Measurements from ENCODE around the gene TEKT5. TPM values are rescaled to one million over a fixed set of nuclear protein-coding genes. Genes with fewer than 3 reads are reported as not detected.

Gene TEKT5
- total RNA-seq, 2 donors from 2014 or later, result 0.21 to 0.82 TPM

DNA sequence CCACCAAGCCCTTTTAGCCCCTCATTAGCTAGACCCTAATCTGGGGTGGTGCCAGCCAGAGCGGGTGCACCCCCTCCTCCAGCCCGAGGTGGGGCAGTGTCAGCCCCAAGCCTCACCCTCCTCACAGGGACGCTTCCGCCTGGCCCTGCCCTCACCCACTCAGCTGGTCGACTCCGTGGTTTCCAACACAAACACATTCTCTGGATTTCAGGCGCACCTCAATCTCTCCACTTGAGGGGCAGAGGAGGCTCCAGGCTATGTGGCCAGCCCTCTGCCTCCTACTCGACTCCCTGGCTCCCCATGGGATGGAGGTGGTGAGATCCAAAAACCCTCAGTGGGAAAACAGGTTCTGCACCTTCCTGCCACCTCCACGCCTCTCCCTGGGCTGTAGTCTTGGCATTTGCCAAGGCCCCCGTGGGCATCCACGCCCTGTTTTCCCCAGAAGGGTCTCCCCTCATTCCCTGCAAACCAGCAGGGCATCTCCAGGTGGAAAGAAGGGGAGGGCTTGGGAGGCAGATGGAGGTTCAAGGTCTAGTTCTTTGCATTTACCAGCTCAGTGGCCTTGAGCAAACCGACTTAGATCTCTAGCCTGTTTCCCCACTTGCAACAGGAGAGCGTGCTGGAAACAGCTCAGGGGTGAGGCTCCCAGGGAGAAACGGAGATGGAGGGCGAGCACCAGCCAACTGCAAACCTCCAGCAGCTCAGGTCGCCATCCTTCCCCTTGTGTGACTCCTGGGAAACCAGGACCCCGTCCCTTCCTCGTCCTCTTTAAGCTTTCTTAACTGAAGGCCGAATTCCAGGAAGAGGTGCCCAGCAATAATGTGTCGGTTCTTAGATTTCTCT is 116.0 kb downstream of the TEKT5 start:
- Histone ChIP-seq H3K9ac (ENCODE audit: low read depth in 2 of 2, low read length in 2 of 2) (peak overlapping the region in 1 of 2 donors; percentile 76), H3K27ac (peak overlapping the region; percentile 95), H3K36me3 (no peaks in the 10 kb centered on the region), H3K27me3 (no peaks in the 10 kb centered on the region), H3K4me3 (peak overlapping the region; percentile 86), H3K9me3 (no peaks in the 10 kb centered on the region), H3K4me1 (no peaks in the 10 kb centered on the region)
- intact Hi-C loops (cut with DNase I), result loop anchor here (5.0 to 10.0 kb wide), 2 partner anchors 54 to 149 kb away; no protein-coding TSS in a partner anchor
- TF ChIP-seq, protein P1, sequence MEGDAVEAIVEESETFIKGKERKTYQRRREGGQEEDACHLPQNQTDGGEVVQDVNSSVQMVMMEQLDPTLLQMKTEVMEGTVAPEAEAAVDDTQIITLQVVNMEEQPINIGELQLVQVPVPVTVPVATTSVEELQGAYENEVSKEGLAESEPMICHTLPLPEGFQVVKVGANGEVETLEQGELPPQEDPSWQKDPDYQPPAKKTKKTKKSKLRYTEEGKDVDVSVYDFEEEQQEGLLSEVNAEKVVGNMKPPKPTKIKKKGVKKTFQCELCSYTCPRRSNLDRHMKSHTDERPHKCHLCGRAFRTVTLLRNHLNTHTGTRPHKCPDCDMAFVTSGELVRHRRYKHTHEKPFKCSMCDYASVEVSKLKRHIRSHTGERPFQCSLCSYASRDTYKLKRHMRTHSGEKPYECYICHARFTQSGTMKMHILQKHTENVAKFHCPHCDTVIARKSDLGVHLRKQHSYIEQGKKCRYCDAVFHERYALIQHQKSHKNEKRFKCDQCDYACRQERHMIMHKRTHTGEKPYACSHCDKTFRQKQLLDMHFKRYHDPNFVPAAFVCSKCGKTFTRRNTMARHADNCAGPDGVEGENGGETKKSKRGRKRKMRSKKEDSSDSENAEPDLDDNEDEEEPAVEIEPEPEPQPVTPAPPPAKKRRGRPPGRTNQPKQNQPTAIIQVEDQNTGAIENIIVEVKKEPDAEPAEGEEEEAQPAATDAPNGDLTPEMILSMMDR (IDR thresholded peaks at IDR 0.05), result no peak
- peak; percentile 73 for DNase-seq

Other genes with a start within 250 kb of the TEKT5 start
- gene EMP2, start 114.3 kb downstream of the TEKT5 start, total RNA-seq, result 100 to 1,000 TPM; 113 to 133 TPM
- gene NUBP1, start 48.9 kb upstream of the TEKT5 start, total RNA-seq, result 10 to 100 TPM; 28.4 to 28.7 TPM
- under 1 TPM in 1 of 2 donors, not detected in 1; 0.19 TPM for gene TVP23A, start 123.9 kb upstream of the TEKT5 start, total RNA-seq
- 1 to 10 TPM; 4.5 to 9.6 TPM for gene CIITA, start 182.3 kb upstream of the TEKT5 start, total RNA-seq
- 10 to 100 TPM; 23.8 to 29.5 TPM for gene DEXI, start 247.5 kb upstream of the TEKT5 start, total RNA-seq
- 10 to 100 TPM; 24.9 to 29.6 TPM for gene CLEC16A, start 249.6 kb upstream of the TEKT5 start, total RNA-seq

Data from colonic mucosa (tissue), 4 donors.